GM20431 (cell line): Measurements from ENCODE around the gene SPATC1L.
"Not testable (repeated sequence)": the region's sequence is repeated elsewhere in the genome, so short reads cannot be mapped to it uniquely, and the experiment has no call there.

Source experiments
- in situ Hi-C: fragments of 300-500 bp; cut with MseI, MboI; formaldehyde crosslinking; loops from one replicate; pipeline ENCODE4 v1.15.0; 2020; ENCODE audit warnings: low sequenced_read_pairs; ENCODE audit not compliant: unreplicated experiment

The SPATC1L gene

DNA sequence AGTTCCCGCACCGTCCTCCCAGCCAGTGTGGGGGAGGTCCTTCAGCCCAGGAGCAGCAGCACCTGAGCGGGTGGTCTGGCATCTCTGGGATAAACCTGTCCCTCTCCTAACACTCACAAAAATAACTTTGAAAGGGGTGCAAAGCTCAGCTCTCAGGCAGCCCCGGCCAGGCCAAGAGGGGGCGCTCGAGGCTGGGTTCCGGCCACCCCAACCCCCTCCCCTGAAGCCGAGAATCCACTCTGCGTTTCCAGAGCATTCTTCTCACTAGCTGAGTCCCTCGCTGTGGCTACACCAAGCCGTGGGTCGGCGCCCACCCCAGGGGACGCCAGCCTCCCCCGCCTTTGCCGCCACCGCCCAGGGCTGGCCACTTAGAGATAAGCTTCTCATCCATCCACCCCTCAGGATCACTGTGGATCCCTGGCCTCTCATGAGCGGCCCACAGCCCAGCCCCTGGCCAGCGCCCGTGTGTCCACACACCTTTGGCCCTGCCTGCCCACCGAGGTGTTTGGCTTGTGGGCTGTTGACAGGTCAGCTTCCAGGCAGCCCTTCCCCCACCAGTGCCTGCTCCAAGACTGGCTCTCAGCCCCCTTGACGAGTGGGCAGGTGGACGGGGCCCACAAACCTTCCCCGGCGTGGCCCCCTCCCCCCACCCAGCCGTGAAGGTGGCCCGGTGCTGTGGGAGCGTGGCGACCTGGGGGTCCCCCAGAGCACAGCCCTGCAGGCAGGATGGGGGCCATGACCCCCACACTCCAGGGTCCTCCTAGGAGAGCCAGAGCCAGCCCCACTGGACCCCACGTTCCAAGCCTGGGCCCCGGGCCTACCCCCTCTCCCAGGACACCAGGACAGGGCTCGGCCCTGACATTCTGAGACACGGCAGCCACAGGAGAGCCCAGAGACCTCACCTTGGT is 30.8 kb downstream of the SPATC1L start:
- in situ Hi-C loops, result no loop called here

DNA sequence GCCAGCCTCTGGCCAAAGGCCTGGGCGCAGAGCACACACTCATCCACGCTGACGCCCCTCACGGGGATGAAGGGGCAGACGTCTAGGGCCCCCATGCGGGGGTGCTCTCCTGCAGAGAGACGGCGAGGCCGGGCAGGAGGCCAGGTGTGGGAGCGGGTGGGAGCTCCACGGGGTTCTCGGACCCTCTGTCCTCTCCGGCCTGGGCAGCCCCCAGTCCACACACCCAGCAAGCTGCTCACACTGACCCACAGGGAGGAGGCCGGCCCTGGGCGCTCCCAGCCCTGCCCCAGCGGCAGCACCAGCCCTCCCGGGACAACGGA is 31.4 kb downstream of the SPATC1L start:
- in situ Hi-C loops, result no loop called here

DNA sequence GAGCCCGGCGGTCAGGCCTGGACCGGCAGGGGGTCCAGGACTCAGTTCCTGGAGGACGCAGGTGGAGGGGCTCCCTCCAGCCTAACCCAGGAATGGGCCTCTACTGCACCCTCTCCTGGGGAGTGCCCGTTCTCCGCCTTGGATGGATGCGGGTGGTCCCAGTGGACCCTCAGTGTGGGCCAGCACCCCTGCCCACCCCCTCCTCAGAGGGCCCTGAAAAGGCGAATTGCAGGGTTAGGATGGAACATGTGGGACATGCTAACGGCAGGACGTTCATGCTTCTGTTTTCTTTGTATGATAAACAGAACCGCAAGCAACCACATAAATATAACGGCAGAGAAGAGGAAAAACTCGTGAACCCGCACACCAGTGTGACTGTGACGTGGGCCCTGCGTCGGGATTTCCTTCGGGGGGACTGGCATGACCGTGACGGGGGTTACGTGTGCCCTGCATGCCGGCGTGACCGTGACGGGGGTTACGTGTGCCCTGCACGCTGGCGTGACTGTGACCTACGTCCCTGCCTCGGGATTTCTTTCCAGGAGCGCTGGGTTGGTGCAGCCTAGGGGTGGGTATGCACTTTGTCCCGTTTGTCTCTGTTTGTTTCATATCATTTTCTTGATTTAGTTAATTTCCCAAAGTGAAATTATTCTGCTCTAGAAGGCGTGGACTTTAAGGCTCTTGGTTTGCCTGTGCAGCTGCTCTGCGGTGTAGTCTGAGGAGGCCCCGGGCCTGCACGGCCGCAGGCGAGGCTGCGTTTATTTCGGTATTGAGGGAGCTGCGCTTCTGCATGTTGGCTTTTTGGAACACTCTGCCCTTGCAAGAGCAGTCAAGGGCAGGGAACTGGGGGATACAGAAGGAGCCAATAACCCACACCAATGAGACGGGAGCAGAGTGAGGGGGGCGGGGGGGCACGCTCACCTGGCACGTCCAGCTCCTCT is 32.0 kb downstream of the SPATC1L start:
- in situ Hi-C loops, result no loop called here

DNA sequence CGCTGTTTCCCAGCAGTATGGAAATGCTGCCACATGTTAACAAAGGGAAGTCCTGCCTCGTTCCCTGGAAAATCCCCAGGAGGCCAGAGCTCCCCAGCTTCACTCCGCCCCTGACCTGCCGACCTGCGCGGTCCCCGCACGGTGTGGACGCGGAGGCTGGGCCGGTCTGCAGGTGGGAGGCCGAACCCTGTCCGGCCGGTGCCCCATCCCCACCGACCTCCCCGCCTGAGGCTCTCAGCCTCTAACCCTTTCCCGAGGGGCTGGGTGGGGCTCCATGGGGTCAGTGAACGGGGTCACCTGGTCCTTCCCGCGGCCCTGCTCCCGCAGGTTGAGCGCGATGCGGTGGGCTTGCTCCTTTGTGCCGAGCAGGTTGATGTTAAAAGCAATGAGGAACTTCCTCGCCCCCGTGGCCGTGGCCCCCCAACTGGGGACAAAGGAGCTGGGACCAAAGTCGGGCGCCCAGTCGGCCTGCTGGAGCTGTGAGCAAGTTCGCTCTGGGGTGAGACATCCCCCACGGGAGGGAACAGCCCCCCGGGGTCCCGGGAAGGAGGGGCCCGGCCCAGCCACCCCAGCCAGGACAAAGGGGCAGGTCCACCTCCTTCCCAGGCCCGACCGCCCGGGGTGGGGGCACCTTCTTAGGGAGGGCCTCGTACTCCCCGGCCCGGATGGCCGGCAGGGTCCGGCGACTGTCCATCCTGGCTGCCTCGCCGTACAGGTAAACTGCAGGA is 32.8 kb downstream of the SPATC1L start:
- in situ Hi-C loops, result no loop called here

DNA sequence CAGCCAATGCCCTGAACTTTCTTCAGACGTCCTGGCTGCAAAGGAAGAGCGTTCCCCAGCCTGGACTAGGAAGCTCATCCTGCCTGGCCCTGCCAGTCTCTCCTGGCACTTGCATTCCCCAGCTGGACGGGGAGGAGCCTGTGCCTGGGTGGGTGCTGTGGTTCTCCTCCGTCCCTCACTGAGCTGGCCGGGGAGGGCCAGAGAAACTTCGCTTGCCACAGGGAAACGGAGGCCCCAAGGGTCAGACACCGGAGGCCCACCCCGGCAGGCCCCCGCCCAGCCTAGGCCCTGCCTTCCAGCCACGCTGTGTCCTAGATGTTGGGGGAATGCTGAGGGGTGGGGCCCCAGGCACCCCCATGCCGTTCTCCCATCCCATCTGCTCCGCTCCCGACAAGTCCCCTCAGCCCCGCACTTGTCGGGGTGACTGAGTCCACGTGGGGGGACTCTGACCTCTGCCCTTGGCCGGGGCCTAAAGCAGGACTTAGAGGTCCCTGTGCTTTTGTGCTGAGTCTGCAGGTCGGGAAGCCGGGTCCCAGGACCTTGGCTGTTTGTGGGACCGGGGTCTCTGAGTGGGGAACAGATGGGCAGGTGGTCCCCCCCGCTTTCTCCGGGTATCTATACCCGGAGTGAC is 33.7 kb downstream of the SPATC1L start:
- in situ Hi-C loops, result no loop called here

DNA sequence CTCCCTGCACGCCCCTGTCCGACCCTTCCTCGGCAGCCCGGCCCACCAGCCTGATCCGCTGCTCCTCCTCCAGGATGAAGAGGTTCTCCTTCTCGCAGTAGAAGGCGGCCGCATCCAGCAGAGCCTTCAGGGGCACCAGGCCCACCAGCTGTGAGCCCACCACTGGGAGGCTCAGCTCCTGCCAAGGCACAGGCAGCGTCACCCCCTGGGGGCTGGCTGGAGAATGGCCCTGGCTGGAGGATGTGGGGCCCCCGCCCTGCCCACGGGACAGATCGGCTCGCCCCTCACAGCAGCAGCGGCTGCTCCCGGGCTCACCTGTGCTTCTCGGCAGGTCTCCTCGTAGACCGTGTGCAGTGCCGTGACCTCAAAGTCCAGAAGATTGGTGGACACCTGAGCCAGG is 34.2 kb downstream of the SPATC1L start:
- in situ Hi-C loops, result no loop called here

DNA sequence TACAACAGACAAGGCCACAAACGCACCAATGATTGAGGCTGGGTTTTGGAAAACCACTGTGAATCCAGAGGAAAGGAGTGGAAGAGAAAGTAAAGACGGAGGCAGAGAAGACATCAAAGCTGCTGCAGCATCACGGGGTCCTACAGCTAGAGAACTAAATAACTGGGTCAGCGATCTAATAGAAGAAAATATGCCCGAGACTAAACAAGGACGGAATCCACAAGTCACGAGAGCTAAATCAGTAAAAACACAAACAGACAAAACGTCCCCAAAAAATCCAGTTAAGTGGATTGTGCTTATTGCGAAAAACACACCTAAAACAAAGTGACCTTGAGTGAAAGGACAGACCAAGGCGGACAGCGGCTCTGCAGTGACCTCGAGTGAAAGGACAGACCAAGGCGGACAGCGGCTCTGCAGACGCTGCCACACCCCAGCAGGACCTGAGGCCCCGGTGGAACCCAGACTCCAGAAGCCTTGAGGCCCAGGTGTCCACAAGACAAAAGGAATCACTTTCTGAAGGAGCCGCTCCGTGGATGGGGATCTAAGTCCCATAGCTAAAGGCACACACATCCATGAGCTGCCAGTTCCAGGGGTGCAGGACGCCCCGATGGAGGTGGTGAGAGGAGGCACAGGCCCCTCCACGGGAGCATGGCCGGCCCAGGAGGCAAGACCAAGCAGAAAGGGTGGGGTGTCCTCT is 34.9 kb downstream of the SPATC1L start:
- in situ Hi-C loops, result no loop called here

DNA sequence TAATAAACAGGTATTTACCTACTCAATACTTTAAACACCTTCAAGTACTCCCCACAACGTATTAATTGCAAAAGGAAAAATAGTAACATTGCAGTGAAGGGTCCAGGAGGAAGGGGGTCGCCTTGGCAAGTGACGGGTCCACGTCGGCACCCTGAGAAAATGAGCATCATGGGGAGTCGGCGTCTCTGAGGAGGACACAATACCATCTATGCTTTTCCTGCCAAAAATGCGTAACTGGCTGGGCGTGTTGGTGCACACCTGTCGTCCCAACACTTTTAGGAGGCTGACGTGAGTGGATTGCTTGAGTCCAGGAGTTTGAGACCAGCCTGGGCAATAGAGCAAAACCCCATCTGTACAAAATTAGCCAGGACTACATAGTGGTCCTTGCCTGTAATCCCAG is 36.2 kb downstream of the SPATC1L start:
- in situ Hi-C loops, result no loop called here

DNA sequence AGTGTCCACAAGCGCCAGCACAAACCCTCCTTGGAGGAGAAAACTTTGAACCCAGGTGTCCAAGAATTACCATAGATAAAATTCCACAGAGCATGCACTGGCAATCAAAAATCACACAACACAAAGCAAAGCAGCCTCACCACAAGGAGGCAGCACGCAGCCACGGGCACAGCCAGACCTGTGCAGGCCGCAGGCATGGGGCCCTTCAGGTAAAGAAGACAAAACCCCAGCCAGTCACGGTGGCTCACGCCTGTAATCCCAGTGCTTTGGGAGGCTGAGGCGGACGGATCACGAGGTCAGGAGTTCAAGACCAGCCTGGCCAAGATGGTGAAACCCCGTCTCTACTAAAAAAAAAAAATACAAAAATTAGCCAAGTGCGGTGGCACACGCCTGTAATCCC is 36.8 kb downstream of the SPATC1L start:
- in situ Hi-C loops, result not testable (repeated sequence)

DNA sequence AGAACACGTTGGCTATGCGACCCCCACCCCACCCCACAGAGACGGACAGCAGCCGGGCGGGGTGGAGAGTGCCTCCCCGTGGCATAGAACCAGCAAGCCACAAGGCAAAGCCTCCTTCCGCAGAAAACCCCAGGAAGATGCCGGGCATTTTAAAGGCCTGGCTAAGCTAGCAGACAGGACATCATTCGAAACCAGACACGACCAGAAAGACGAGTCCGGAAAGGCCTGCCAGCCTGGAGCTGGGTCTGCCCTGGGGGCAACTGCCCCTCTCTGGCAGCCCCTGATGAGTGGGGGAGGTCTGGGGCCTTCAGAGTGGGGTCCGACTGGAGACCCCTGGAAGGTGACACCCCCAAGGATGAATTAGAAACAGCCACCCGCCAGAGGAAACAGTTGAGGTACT is 37.4 kb downstream of the SPATC1L start:
- in situ Hi-C loops, result no loop called here

DNA sequence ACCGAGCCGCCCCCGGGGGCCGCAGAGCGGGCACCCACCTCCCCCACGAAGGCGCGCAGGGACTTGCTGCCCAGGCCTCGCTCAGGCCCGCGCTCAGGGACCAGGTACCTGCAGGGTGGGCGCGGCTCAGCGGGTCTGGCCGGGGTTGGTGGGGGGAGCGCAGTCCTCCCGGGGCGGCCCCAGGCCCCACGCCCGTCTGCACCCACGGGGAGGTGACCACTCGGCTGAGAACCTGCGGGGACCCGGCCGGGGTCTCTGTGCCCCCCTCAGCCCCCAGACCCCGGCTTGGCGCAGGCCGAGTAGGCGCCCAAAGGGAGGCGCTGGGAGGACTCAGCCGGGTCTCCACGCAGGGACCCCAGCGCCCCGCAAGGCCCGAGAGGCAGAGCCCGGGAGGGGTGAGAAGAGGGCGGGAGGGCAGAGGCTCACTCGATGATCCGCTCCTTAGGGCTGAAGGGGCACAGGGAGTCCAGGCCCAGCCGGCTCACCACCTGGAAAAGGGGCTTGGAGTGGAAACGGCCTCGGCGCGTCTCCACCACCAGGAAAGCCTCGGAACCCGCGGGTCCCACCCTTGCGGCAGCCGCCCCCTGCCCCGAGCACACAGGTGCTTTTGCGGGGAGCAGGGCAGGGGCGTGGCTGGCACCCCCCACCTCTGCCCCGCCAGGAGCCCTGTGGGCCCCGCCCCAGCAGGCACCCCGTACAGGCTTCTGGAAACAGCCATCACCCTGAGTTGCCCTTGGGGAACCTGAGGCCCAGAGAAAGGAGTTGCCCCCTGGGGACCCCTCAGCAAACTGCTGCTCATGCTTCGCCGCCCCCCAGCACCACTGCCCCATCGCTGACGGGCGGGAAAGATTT is 38.2 kb downstream of the SPATC1L start:
- in situ Hi-C loops, result no loop called here

DNA sequence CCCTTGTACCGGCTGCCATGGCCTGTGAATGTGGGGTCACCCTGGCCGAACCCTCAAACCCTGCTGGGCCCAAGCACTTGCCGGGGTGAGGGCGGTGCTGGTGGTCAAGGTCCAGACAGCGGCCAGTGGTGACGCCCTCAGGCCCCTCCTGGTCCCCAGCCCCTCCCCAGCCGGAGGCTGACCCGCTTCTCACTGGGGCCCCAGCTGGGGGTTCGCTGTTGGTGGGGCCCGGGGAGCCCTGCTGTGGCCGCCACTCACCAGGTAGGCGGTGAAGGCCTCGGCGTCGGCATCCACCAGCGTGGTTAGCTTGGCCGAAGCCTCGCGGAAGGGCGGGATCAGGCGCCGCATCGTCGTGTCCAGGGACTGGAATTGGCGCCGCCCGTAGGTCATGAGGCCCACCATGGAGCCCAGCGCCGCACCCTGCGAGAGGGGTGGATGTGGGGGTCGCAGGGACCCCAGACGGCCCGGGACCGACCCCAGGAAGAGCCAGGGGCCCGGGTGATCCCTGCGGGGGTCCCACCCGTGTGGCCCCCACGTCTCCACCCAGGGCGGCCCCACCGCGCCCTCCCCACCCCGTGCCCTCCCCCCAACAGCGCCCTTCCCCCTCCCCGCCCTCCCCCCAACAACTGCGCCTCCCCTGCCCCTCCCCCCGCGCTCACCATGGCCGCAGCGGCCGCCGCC is 39.0 kb downstream of the SPATC1L start:
- in situ Hi-C loops, result no loop called here

DNA sequence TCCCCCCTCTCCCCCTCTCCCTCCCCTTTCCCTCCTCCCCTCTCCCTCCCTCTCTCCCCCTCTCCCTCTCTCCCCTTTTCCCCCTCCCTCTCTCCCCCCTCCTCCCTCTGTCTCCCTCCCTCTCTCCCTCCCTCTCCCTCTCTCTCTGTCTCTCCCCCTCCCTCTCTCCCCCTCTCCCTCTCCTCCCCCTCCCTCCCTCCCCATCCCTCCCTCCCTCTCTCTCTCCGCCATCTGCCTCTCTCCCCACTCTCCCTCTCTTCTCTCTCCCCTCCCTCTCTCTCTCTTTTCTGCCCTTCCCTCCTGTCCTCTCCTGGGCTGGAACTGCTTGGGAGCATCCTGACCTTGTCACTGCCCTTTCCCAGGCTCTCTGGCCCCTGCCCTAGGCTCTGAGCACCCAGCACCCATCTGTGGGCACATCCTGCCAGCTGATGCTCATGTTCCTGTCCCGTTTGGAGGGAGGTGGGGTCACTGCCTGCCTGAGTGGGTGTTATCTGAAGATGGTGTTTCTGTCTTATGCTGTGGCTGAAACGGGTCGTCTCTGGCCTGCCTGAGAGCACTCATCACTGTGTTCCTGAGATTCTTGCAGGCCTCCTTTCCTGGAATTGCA is 39.7 kb downstream of the SPATC1L start:
- in situ Hi-C loops, result no loop called here

DNA sequence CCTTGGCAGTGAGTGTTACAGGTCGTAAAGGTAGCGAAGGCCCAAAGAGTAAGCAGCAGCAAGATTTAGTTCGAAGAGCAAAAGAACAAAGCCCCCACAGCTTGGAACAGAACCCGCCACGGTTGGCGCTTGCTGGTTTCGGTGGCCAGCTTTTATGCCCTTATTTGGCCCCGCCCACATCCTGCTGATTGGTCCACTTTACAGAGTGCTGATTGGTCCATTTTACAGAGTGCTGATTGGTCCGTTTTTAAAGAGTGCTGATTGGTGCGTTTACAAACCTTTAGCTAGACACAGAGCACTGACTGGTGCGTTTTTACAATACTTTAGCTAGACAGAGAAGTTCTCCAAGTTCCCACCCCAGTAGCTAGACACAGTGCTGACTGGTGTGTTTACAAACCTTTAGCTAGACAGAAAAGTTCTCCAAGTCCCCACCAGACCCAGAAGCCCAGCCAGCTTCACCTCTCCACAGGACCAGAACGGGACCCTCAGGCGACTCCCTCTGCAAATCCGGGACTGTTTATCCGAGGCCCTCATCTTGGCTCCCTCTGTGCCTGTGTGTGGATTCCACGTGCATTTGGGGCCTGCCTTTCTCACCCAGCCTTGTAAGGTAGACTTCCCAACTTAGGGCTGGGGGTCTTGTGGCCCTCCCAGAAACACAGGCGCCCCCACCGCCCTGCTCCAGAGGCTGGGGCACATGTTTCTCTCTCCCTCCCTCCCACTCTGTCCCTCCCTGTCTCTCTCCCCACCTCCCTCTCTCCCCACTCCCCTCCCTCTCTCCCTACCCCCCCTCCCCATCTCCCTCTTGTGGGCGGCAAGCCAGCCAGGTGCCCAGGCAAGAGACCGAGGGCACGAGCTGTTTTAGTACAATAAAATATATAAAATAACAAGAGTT is 41.4 kb downstream of the SPATC1L start:
- in situ Hi-C loops, result no loop called here

DNA sequence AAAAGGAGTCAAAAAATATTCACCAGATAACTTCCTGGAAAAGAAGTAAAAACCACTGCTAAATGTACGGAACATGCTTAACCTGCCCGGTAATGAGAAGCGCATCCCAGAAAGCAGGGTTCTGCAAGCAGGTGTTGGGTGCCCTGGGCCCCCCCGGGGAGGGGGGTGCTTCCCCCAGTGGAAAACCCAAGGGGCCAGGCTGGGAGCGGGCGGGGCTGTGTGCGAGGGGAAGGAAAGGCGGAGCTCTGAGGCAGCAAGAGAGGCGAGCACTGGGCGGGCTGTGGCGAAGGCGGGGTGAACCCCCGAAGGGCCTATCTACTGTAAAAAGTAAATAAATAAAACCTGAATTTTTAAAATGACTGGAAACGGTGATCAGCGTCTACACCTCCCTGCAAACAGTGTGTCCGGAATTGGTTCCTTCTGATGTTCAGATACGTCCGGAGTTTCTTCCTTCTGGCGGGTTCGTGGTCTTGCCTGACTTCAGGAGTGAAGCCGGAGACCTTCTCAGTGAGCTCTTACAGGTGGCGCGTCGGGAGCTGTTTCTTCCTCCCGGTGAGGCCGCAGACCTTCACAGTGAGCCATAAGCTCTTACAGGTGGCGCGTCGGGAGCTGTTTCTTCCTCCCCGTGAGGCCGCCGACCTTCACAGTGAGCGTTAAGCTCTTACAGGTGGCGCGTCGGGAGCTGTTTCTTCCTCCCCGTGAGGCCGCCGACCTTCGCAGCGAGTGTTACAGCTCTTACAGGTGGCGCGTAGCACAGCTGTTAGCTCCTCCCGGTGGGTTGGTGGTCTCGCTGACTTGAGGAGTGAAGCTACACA is 42.3 kb downstream of the SPATC1L start:
- in situ Hi-C loops, result no loop called here
